ENCODE results near the gene ADPRH. TPM values are rescaled to one million over a fixed set of nuclear protein-coding genes. Genes with fewer than 3 reads are reported as not detected.
"Not testable (repeated sequence)": the region's sequence is repeated elsewhere in the genome, so short reads cannot be mapped to it uniquely, and the experiment has no call there.

Gene ADPRH
- total RNA-seq, 1 experiment from 2014 or later: 2.0 TPM

DNA sequence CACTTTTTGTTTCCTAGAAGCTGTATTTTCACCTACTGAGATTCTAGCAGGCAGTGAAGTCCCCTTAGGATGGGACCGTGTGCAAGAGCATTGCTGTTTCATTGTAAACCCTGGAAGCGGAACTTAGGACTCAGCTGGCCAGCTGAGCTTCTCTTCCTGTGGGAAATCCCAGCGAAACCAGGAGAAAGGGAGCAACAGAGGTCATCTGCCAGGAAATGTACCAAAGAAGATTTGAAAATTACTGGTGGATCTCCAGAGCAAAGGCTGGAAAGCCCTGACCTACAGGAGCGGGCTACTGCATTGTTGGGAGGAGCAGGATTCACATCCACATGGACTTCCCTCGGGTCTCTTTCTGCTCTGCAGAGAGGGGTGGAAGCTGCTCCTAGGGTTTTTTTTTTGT, 7.6 kb upstream of the ADPRH start:
- H3K36me3 ChIP-seq: no peaks in the 10 kb centered on the region
- no peak overlapping the region for H3K27ac ChIP-seq
- no peak for DNase-seq (ENCODE audit: low read depth in 1 of 2, low spot score in 2 of 2)
- no peaks in the 10 kb centered on the region for H3K27me3 ChIP-seq (replicated peaks)
- no peaks in the 10 kb centered on the region for H3K9me3 ChIP-seq (replicated peaks)
- H3K4me1 ChIP-seq (replicated peaks): no peaks in the 10 kb centered on the region
- H3K4me3 ChIP-seq: no peak overlapping the region

DNA sequence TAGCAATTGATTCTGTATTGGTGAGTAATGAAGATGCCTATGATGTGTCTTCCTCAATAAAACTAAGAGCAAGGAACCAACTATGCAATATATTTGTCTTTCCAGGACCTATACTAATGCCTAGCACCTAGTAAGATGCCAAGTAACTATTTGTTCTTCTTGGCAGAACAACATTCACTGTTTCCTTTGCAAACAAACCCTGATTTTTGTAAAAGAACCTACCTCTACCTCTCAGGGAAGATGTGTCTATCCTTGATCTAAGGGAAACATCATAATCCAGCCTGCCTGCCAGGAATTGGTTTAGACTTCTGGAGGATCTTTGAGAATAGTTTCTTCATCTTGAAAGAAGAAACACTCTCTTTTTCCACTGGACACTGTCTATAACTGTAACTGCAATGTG, 3.8 kb upstream of the ADPRH start:
- Histone ChIP-seq H3K9me3 (replicated peaks) (no peaks in the 10 kb centered on the region), H3K27me3 (replicated peaks) (no peaks in the 10 kb centered on the region)
- no peak for DNase-seq (ENCODE audit: low read depth in 1 of 2, low spot score in 2 of 2)

DNA sequence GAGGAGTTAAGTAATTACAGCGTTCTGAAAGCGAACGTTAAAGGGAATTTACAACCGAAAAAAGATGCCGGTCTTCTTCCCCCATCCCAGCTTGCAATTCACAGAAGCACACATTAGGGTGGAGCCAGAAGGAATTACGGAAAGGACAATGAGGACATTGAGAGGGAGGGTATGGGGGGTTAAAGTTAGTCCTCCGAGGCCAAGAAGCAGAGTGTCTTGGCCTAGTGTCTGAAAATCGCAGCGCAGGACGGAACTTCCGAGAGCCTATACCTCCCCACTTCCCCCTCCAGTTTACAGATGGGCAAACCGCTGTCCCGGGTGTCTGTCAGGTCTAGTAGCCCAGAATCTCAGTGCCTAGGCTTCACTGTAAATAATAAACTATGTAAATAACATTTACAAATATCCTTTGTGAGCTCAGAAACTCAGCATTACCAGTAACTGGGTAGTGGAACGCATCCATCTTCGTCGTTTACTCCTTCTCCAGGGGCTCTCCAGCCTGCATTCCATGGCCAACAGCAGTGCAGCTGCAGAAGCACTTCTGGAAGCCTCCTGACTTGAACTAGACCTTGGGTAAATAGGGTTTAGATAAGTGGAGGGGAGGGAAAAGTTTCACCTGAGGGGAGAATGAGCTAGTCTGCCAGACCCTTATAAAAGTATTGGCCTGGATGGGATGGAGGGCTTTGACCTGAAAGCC, 922 bp downstream of the ADPRH start:
- Histone ChIP-seq H3K9me3 (replicated peaks) (no peaks in the 10 kb centered on the region), H3K4me1 (replicated peaks) (peaks cover 6% of the 10 kb centered on the region), H3K36me3 (no peaks in the 10 kb centered on the region), H3K4me3 (peak overlapping the region; percentile 51), H3K27ac (peak overlapping the region; percentile 46), H3K27me3 (replicated peaks) (no peaks in the 10 kb centered on the region)
- peak in 1 of 2 experiments; percentile 50 for DNase-seq (ENCODE audit: low read depth in 1 of 2, low spot score in 2 of 2)

More for the DNA sequence above, 3.8 kb upstream of the ADPRH start:
- H3K4me3 ChIP-seq: no peak overlapping the region
- no peaks in the 10 kb centered on the region for H3K36me3 ChIP-seq
- no peak overlapping the region for H3K27ac ChIP-seq
- H3K4me1 ChIP-seq (replicated peaks): peaks cover 6% of the 10 kb centered on the region

DNA sequence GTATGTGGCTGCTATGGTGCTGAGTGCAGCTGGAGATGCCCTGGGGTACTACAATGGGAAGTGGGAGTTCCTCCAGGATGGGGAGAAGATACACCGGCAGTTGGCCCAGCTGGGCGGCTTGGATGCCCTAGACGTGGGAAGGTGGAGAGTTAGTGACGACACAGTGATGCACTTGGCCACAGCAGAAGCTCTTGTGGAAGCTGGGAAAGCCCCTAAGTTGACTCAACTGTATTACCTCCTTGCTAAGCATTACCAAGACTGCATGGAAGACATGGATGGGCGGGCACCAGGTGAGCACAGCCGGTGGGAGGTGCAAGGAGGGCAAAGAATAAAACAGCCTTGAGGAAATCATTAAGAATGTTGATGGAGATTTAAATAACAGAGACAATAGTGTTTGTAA, 2.9 kb downstream of the ADPRH start:
- DNase-seq (ENCODE audit: low read depth in 1 of 2, low spot score in 2 of 2): no peak
- Histone ChIP-seq H3K9me3 (replicated peaks) (no peaks in the 10 kb centered on the region), H3K27ac (no peak overlapping the region), H3K36me3 (no peaks in the 10 kb centered on the region), H3K4me1 (replicated peaks) (peaks cover 6% of the 10 kb centered on the region), H3K27me3 (replicated peaks) (no peaks in the 10 kb centered on the region), H3K4me3 (no peak overlapping the region)

DNA sequence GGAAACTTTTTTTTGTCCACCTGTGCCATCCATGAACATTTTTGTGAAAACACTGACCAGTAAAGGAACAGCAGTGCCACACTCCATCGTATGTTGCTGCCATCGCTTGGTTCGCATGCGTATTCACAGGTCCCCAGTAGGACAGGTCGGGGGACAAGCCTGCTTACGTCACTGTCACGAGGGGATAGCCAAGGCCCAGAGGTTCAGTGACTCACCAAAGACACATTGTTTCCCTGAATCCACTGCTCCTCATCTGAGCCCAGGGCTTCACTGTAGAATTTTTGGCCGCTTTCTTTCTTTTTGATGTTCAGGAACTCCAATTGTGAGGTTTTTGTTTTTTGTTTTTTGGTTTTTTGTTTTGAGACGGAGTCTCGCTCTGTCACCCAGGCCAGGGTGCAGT, 5.9 kb downstream of the ADPRH start:
- Histone ChIP-seq H3K9me3 (replicated peaks) (no peaks in the 10 kb centered on the region), H3K36me3 (no peaks in the 10 kb centered on the region), H3K27ac (no peak overlapping the region), H3K4me1 (replicated peaks) (peaks cover 2% of the 10 kb centered on the region), H3K27me3 (replicated peaks) (no peaks in the 10 kb centered on the region), H3K4me3 (no peak overlapping the region)
- no peak for DNase-seq (ENCODE audit: low read depth in 1 of 2, low spot score in 2 of 2)

DNA sequence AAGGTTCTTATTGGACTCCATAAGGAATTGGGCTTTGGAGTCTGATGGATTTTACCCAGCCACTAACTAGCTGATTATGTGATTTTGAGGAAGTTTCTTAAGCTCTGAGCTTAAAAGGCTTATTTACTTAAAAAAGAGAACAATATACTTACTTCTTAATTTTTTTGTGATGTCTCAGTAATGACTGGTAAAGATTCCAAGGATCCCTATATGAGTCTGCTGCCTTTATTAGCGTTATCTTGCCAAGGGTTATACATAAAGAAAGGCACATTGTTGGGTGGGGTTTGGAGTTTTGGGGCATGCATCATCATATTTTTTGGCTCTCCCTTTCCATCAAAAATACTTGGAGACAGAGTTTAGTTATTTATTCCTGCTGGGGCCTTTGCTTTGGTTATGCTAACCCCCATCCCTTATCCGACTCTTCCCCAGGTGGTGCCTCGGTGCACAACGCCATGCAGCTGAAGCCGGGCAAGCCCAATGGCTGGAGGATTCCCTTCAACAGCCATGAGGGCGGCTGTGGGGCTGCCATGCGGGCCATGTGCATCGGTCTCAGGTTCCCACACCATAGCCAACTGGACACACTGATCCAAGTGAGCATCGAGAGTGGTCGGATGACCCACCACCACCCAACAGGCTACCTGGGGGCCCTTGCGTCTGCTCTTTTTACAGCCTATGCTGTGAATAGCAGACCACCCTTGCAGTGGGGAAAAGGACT, 6.7 kb downstream of the ADPRH start:
- H3K4me3 ChIP-seq: no peak overlapping the region
- DNase-seq (ENCODE audit: low read depth in 1 of 2, low spot score in 2 of 2): no peak
- H3K4me1 ChIP-seq (replicated peaks): no peaks in the 10 kb centered on the region
- no peaks in the 10 kb centered on the region for H3K36me3 ChIP-seq
- no peaks in the 10 kb centered on the region for H3K9me3 ChIP-seq (replicated peaks)
- H3K27ac ChIP-seq: no peak overlapping the region
- H3K27me3 ChIP-seq (replicated peaks): no peaks in the 10 kb centered on the region

DNA sequence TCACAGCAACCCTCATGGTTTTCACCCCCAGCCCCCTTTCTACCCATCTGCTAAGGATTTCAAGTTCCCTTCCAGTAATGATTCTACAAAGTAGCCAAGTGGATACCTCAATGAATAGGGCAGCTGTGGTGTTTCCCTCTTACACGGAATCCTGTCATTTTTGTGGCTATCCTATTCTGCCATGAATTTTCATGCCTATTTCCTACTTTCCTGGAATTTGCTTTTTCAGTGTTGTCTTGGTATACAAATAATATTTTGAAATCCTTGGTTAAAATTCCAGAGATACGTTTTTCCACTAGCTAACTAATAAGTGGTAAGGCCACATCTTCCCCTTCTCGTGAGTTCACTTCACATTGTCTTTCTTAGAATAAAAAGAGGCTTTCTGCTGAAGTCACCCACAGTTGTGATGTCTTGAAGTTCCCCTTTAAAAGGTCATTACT, 7.5 kb downstream of the ADPRH start:
- H3K36me3 ChIP-seq: no peaks in the 10 kb centered on the region
- no peaks in the 10 kb centered on the region for H3K9me3 ChIP-seq (replicated peaks)
- no peak overlapping the region for H3K4me3 ChIP-seq
- no peak for DNase-seq (ENCODE audit: low read depth in 1 of 2, low spot score in 2 of 2)
- H3K4me1 ChIP-seq (replicated peaks): no peaks in the 10 kb centered on the region
- no peak overlapping the region for H3K27ac ChIP-seq
- H3K27me3 ChIP-seq (replicated peaks): no peaks in the 10 kb centered on the region

DNA sequence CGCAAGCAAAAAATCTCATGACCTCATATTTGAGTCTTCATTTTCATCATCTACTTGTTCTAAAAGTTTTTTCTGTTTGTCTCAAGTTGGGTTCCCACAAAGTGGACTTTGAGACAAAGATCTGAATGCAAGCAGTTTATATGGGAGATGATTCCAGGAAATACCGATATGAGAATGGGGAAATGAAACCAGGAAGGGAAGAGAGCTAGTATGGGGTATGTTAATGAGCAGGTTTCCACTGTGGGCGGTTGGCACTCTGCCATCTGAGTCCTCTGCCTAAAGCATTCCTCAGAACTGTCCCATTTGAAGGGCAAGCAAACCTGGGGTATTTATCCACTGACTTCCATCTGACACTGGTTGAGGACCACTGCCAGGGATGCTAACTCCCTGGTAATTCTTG, 8.8 kb downstream of the ADPRH start:
- DNase-seq (ENCODE audit: low read depth in 1 of 2, low spot score in 2 of 2): no peak
- H3K27me3 ChIP-seq (replicated peaks): no peaks in the 10 kb centered on the region
- no peaks in the 10 kb centered on the region for H3K9me3 ChIP-seq (replicated peaks)
- H3K27ac ChIP-seq: no peak overlapping the region
- H3K4me3 ChIP-seq: no peak overlapping the region
- H3K4me1 ChIP-seq (replicated peaks): no peaks in the 10 kb centered on the region
- no peaks in the 10 kb centered on the region for H3K36me3 ChIP-seq

DNA sequence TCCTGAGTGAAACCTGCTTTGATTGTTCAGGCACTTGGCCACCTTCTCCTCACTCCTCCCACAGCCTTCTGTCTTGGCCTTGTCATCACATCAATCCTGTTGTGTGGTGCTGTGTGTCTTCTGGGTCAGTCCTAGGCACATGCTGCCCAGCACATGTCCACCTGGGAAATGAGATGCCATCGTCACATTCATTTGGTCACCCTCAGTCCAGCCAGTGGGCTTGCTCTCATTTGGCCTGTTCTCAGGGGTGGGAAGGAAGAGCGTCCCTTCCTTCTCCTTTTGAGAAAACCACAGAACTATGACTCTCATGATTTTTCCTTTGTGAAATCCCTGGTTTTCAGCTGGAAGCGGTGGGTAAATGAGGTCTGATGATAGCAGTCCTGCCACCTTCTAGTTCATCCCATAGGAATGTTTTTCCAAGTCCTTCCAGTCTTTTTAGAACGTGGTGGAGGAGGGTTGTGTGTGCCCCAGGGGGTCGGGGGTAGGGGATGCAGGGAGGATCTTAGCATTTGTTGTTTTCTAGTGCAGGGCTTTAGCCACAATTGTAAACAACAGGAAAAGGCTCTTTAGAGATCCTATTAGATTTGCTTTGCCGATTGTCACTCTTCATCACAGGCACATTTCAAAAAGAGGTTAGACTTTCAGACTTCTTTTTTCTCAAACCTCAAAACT, 9.9 kb downstream of the ADPRH start:
- H3K36me3 ChIP-seq: no peaks in the 10 kb centered on the region
- H3K4me1 ChIP-seq (replicated peaks): no peaks in the 10 kb centered on the region
- no peak overlapping the region for H3K27ac ChIP-seq
- no peak overlapping the region for H3K4me3 ChIP-seq
- DNase-seq (ENCODE audit: low read depth in 1 of 2, low spot score in 2 of 2): no peak
- no peaks in the 10 kb centered on the region for H3K9me3 ChIP-seq (replicated peaks)
- no peaks in the 10 kb centered on the region for H3K27me3 ChIP-seq (replicated peaks)

DNA sequence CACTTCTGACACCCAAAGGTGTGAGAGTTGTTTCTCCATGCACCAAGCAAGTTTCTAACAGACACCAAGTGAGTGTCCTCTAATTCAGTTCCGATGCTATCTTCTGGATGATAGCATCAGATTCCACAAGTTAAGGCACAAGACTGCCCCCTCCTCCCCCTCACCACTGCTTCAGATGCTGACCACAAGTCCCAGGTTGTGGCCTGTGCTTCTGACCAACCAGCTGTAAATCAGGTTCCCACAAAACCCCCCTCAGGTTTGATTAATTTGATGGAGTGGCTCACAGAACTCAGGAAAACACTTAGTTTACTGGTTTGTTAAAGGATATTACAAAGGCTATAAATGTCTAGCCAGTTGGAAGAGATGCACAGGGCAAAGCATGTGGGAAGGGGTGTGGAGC, 11.4 kb downstream of the ADPRH start:
- H3K27me3 ChIP-seq (replicated peaks): no peaks in the 10 kb centered on the region
- no peaks in the 10 kb centered on the region for H3K36me3 ChIP-seq
- H3K9me3 ChIP-seq (replicated peaks): no peaks in the 10 kb centered on the region
- no peak for DNase-seq (ENCODE audit: low read depth in 1 of 2, low spot score in 2 of 2)
- peaks cover 1% of the 10 kb centered on the region for H3K4me1 ChIP-seq (replicated peaks)
- H3K4me3 ChIP-seq: no peak overlapping the region
- no peak overlapping the region for H3K27ac ChIP-seq

DNA sequence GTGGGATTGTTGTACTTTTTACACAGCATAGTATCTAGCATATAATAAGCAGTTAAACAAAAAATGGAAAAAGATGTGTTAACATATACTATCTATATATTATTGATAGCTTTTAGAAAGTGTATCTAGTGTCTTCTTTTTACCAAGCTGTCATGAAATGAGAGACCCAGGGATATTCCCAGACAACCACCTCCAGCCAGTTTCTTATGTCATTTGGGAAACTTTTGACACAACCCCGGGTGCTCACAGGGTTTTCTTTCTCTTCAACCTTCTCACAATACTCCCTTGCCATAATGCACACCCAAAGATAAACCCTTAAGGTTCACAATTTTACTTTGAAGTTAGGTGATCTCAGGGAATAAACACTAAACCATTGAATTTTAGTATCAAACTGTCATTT, 13.6 kb downstream of the ADPRH start:
- no peak overlapping the region for H3K4me3 ChIP-seq
- no peaks in the 10 kb centered on the region for H3K27me3 ChIP-seq (replicated peaks)
- H3K27ac ChIP-seq: no peak overlapping the region
- no peak for DNase-seq (ENCODE audit: low read depth in 1 of 2, low spot score in 2 of 2)
- H3K4me1 ChIP-seq (replicated peaks): peaks cover 17% of the 10 kb centered on the region
- H3K9me3 ChIP-seq (replicated peaks): no peaks in the 10 kb centered on the region
- no peaks in the 10 kb centered on the region for H3K36me3 ChIP-seq

DNA sequence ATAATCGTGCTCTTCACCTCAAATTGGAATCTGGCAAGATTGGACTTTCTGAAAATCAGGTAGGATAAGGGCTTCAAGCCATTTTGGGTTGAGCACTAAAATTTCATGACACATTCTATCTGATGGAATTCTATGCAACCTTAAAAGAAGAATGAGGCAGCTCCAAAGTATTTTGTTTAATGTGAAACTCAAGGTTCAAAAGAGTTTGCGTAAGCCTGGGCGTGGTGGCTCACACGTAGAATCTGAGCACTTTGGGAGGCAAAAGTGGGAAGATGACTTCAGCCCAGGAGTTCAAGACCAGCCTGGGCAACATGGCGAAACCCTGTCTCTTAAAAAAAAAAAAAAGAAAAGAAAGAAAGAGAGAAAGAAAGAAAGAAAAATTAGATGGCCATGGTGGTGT, 14.8 kb downstream of the ADPRH start:
- Histone ChIP-seq H3K4me1 (replicated peaks) (peaks cover 19% of the 10 kb centered on the region), H3K36me3 (no peaks in the 10 kb centered on the region), H3K27me3 (replicated peaks) (no peaks in the 10 kb centered on the region), H3K4me3 (no peak overlapping the region), H3K9me3 (replicated peaks) (no peaks in the 10 kb centered on the region), H3K27ac (no peak overlapping the region)
- DNase-seq (ENCODE audit: low read depth in 1 of 2, low spot score in 2 of 2): no peak

DNA sequence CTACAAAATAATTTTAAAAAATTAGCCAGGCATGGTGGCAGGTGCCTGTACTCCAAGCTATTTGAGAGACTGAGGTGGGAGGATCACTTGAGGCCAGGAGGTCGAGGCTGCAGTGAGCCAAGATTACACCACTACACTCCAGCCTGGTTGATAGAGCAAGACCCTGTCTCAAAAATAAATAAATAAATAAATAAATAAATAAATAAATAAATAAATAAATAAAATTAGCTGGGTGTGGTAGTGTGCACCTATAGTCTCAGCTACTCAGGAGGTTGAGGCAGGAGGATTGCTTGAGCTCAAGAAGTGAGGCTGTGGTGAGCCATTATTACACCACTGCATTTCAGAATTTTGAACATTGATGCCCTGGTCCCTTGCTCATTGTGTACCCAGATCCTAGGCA, 15.6 kb downstream of the ADPRH start:
- H3K4me1 ChIP-seq (replicated peaks): peaks cover 19% of the 10 kb centered on the region
- H3K36me3 ChIP-seq; H3K4me3 ChIP-seq; H3K27me3 ChIP-seq (replicated peaks); H3K9me3 ChIP-seq (replicated peaks); H3K27ac ChIP-seq; DNase-seq (ENCODE audit: low read depth in 1 of 2, low spot score in 2 of 2): not testable (repeated sequence)

DNA sequence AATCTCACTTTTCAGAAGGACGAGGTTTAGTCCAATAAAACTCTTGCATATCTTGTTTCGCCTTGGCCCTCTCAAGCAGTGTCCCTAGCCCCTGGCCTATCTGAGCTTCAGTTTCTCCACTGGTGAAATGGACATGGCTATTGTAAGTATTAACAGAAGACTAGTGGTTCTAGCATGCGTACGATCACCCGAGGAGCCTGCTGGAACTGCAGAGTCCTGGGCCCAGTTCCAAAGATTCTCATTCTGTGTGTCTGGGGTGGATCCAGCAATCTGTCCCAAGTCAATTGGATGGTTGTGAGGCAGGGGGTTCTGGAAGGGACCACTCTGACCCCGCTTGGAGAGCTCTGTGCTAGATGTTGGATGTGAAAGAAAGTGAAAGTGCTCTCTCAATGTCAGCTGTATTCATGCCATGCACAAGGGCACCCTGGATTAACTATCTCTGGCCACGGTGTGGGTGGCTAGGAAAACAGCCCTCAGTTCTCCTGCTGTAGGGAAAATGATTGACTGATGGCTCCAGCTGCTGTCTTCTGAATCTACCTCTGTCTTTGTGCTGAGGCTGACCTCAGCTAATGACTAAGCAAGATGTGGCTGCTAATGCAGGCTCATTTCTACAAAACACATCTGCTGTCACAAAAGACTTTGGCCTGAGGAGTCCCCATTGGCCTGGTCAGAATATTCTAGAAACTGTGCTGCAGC, 16.5 kb downstream of the ADPRH start:
- Histone ChIP-seq H3K4me3 (no peak overlapping the region), H3K9me3 (replicated peaks) (no peaks in the 10 kb centered on the region), H3K4me1 (replicated peaks) (peaks cover 19% of the 10 kb centered on the region), H3K27ac (no peak overlapping the region), H3K27me3 (replicated peaks) (no peaks in the 10 kb centered on the region), H3K36me3 (no peaks in the 10 kb centered on the region)
- no peak for DNase-seq (ENCODE audit: low read depth in 1 of 2, low spot score in 2 of 2)

All from SJSA1 (cell line).